Skin epidermis (tissue), 12 donors: ENCODE results near the gene PPHLN1.
A peak's percentile ranks its signal among the peaks of the same experiment; 100 is the strongest.
"Not testable (repeated sequence)": the region's sequence is repeated elsewhere in the genome, so short reads cannot be mapped to it uniquely, and the experiment has no call there.

Experiments used
- H3K27ac ChIP-seq, 21 experiments: fragments of 200-600 bp; sonication (generic) in 11 of 21; one replicate each; pipeline ENCODE4 v1.5.0; 2020; ENCODE audit warnings: mild to moderate bottlenecking in 3 of 21, inconsistent platforms in 2 of 21, moderate library complexity in 2 of 21
- H3K4me3 ChIP-seq, 7 experiments: fragments of 200-600 bp; sonication (generic) in 2 of 7; one replicate each; pipeline ENCODE4 v1.5.0; 2020; ENCODE audit warnings: inconsistent platforms in 2 of 7, mild to moderate bottlenecking in 2 of 7, moderate library complexity in 1 of 7

PPHLN1 gene

GRCh38 chr12:42362647-42363260 lies 36.8 kb downstream of the PPHLN1 start:
- H3K27ac ChIP-seq = no peak overlapping the region
- no peak overlapping the region for H3K4me3 ChIP-seq

GRCh38 chr12:42364692-42365091 lies 38.7 kb downstream of the PPHLN1 start:
- no peak overlapping the region for H3K27ac ChIP-seq
- no peak overlapping the region for H3K4me3 ChIP-seq

- no peak overlapping the region for H3K27ac ChIP-seq
- no peak overlapping the region for H3K4me3 ChIP-seq
These were observed 39.5 kb downstream of the PPHLN1 start for GRCh38 chr12:42365486-42365885.

GRCh38 chr12:42370013-42370412 lies 44.0 kb downstream of the PPHLN1 start:
- Histone ChIP-seq H3K27ac (no peak overlapping the region), H3K4me3 (no peak overlapping the region)

- Histone ChIP-seq H3K4me3 (no peak overlapping the region), H3K27ac (no peak overlapping the region)
These were observed 46.3 kb downstream of the PPHLN1 start for GRCh38 chr12:42372154-42372791.

DNA sequence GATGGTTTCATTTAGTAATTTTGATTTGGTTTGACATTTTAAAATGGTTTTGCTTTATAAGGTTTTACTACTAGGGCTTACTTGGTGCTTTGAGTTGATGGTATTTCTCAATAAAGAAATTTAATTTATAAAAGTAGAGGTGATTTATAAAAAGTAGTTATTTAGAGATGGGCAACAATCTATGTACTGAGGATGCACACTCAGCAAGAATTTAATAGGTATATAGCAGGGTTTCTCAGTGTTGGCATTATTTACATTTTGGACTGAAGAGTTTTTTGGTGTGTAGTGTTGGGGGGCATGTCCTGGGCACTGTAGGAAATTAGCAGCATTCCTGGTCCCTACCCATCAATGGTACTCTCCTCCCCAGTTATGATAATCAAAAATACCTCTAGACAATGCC lies 47.7 kb downstream of the PPHLN1 start:
- Histone ChIP-seq H3K4me3 (no peak overlapping the region), H3K27ac (no peak overlapping the region)

DNA sequence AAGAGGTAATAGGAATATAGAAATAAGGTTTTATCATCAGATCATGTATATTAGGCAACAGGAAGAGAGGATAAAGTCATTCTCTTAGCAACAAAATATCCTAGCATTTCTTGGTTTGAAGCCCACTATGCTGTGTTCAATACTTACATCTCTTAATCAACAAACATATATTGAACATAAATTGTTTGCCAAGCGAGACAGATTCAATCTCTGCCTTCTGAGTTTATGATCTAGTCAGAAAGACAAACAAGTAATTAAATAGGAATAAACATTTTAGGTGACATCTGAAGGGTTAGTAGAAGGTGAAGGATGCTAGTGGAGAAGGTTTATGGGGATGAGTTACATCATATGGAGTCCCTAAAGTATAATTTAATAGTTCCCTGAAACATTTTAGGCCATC lies 54.8 kb downstream of the PPHLN1 start:
- Histone ChIP-seq H3K27ac (no peak overlapping the region), H3K4me3 (no peak overlapping the region)

- Histone ChIP-seq H3K4me3 (no peak overlapping the region), H3K27ac (peak overlapping the region in 2 of 21 experiments; percentile 27 to 44)
These were observed 56.2 kb downstream of the PPHLN1 start for GRCh38 chr12:42382013-42382696.

- Histone ChIP-seq H3K27ac (no peak overlapping the region), H3K4me3 (no peak overlapping the region)
These were observed 59.4 kb downstream of the PPHLN1 start for GRCh38 chr12:42385326-42385841.

- Histone ChIP-seq H3K27ac (no peak overlapping the region), H3K4me3 (no peak overlapping the region)
These were observed 60.3 kb downstream of the PPHLN1 start for GRCh38 chr12:42386308-42386707.

DNA sequence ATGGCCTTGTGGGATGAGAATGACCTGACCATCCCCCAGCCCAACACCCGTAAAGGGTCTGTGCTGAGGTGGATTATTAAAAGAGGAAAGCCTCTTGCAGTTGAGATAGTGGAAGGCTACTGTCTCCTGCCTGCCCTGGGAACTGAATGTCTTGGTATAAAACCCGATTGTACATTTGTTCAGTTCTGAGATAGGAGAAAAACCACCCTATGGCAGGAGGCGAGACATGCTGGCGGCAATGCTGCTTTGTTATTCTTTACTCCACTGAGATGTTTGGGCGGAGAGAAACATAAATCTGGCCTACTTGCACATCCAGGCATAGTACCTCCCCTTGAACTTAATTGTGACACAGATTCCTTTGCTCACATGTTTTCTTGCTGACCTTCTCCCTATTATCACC lies 62.1 kb downstream of the PPHLN1 start:
- H3K4me3 ChIP-seq, H3K27ac ChIP-seq: not testable (repeated sequence)

- Histone ChIP-seq H3K27ac (no peak overlapping the region), H3K4me3 (no peak overlapping the region)
These were observed 68.5 kb downstream of the PPHLN1 start for GRCh38 chr12:42394429-42394828.

DNA sequence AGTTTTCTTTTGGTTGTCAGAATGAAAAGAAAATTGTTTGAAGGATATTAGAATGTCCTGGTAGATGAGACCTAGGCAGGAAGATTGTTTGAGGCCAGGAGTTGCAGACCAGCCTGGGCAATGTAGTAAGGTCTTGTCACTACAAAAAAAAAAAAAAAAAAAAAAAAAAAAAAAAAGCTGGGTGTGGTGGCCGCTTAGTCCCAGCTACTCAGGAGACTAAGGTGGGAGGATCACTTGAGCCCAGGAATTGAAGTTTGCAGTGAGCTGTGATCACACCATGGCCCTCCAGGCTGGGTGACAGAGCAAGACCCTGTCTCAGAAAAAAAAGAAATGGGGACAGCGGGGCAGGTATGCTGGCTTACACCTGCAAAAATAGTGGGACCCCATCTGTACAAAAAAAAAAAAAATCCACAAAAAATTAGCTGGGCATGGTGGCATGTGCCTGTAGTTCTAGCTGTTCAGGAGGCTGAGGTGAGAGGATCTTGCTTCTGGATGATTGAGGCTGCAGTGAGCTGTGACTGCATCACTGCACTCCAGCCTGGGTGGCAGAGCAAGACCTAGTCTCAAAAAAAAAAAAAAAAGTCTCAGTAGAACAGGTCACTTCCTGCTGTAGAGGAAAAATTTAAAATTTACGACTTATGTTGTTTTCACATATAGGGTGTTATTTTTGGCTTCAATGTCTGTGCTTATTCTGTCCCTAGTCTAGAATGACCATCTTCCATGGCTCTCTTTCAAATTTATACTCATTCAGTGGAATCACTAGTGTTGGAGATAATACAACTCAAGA lies 70.7 kb downstream of the PPHLN1 start:
- Histone ChIP-seq H3K27ac (no peak overlapping the region), H3K4me3 (no peak overlapping the region)

- no peak overlapping the region for H3K4me3 ChIP-seq
- H3K27ac ChIP-seq = no peak overlapping the region
These were observed 76.9 kb downstream of the PPHLN1 start for GRCh38 chr12:42402821-42403411.

- Histone ChIP-seq H3K27ac (no peak overlapping the region), H3K4me3 (no peak overlapping the region)
These were observed 81.3 kb downstream of the PPHLN1 start for GRCh38 chr12:42407306-42407705.

DNA sequence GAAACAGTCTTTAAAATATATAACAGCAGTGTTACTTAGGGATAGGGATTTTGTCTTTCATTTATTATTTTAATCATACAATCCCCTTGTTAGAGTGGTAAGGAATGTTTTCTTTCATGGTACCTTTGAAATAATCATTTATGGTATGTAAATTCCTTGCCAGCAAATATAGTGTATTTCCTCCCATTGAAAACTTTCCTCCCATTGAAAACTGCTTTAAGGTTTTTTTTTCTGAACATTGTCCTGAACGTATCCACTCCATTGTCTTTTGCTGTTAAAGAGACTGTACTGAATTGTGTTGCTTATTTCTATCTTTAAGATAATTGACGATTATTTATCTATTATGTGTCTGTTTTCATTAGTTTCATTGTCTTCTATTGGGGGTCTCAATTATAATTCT lies 83.5 kb downstream of the PPHLN1 start:
- Histone ChIP-seq H3K4me3 (no peak overlapping the region), H3K27ac (no peak overlapping the region)

- no peak overlapping the region for H3K4me3 ChIP-seq
- H3K27ac ChIP-seq = no peak overlapping the region
These were observed 84.4 kb downstream of the PPHLN1 start for GRCh38 chr12:42410340-42410739.

GRCh38 chr12:42420395-42420794 lies 94.4 kb downstream of the PPHLN1 start:
- Histone ChIP-seq H3K27ac (no peak overlapping the region), H3K4me3 (no peak overlapping the region)

GRCh38 chr12:42421844-42422779 lies 96.1 kb downstream of the PPHLN1 start:
- no peak overlapping the region for H3K27ac ChIP-seq

More at GRCh38 chr12:42421844-42422779, 96.1 kb downstream of the PPHLN1 start:
- H3K4me3 ChIP-seq = no peak overlapping the region
